ENCODE measurements around the gene GRK5.

DNA sequence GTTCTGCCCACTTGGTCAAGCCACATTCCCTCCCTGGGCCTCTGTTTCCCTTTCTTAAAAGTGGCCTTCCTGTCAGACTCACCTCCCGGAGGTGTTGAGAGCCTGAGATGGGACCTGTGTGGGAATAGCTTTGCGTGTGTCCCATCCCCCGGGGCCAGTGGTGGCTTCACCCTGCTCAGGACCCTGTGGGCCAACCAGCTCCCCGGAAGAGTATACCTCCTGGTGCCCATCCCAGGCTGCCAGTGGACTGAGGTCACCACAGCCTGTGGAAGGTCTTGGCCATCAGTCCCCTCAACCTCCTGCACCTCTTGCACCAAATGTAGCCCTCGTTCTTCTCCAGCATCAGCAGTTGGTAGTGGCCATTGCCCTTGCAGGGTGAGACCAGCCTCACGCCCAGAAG is 190.0 kb downstream of the GRK5 start:
- TF ChIP-seq, protein P1, sequence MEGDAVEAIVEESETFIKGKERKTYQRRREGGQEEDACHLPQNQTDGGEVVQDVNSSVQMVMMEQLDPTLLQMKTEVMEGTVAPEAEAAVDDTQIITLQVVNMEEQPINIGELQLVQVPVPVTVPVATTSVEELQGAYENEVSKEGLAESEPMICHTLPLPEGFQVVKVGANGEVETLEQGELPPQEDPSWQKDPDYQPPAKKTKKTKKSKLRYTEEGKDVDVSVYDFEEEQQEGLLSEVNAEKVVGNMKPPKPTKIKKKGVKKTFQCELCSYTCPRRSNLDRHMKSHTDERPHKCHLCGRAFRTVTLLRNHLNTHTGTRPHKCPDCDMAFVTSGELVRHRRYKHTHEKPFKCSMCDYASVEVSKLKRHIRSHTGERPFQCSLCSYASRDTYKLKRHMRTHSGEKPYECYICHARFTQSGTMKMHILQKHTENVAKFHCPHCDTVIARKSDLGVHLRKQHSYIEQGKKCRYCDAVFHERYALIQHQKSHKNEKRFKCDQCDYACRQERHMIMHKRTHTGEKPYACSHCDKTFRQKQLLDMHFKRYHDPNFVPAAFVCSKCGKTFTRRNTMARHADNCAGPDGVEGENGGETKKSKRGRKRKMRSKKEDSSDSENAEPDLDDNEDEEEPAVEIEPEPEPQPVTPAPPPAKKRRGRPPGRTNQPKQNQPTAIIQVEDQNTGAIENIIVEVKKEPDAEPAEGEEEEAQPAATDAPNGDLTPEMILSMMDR (IDR thresholded peaks at IDR 0.05; ENCODE audit: insufficient read depth, low read length, poor library complexity, severe bottlenecking): no peak
- no peak for TF ChIP-seq EZH2phosphoT487 (conservative IDR thresholded peaks at IDR 0.05; ENCODE audit: low read length)
